ENCODE measurements around the gene DERA.

DNA sequence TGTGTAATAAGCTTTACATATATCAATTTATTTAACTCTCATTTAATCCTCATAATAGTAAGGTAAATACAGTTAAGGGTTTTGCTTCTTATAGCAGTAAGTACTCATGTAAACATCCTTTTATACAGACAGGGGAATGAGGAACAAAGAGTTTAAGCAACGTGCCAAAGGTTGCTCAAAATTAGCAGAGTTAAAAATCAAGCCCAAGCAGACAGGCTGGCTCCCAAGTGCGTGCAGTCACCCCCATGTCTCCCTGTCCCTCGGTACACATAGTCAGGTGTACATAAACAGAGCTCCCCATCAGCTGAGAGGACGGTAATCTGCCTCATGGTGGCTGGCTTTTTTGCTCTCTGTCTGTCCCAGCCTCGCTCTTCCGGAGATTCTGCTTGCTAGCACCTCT lies 126.4 kb downstream of the DERA start:
- TF ChIP-seq ZBTB7A (IDR thresholded peaks at IDR 0.05; ENCODE audit: borderline replicate concordance, control insufficient read depth, low read depth, low read length) = no peak
- TF ChIP-seq, protein P1, sequence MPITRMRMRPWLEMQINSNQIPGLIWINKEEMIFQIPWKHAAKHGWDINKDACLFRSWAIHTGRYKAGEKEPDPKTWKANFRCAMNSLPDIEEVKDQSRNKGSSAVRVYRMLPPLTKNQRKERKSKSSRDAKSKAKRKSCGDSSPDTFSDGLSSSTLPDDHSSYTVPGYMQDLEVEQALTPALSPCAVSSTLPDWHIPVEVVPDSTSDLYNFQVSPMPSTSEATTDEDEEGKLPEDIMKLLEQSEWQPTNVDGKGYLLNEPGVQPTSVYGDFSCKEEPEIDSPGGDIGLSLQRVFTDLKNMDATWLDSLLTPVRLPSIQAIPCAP (CRISPR knock-in tag; IDR thresholded peaks at IDR 0.05; ENCODE audit: borderline replicate concordance) = no peak

All from K562 (cell line).